CD4-positive, alpha-beta T cell treated with Interleukin-21 for 1 hour (primary cell): ENCODE measurements around the gene NUBP2.

Experiments used
- DNase-seq: peaks from one replicate; pipeline ENCODE4 v3.0.0-alpha.2; 2020

NUBP2 gene

DNA sequence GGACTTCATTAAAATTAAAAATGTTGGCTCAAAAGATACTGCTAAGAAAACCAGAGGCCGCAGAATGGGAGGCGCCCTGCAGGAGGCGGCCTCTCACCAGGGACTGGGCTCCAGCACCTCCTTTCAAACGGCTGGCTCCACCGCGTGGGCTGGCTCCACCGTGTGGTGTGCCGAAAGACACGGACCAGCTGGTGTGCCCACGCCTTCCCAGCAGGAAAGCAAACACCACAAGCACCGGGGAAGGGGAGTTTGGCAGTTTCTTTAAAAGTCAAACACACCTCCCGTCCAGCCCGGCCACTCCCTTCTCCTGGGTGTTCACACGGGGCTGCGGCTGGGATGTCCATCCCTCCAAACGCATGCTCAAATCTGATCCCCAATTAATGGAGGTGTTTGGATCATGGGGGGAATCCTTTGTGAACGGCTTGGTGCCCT, 30.0 kb downstream of the NUBP2 start:
- peak; percentile 37 for DNase-seq

DNA sequence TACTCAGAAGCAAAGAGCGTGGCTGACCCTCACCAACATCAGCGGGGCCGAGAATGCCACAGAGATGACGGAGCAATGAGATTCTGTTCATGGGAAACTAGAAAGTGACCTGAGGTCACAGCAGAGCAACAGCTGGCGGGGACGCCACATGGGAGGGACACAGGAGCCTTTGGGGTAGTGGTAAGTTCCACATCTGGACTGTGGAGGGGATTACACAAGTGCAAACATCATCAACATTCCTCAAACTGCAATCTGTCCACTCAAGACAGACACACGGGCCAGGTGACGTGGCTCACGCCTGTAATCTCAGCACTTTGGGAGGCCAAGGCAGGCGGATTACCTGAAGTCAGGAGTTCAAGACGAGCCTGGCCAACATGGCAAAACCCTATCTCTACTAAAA, 32.7 kb downstream of the NUBP2 start:
- DNase-seq, result no peak

DNA sequence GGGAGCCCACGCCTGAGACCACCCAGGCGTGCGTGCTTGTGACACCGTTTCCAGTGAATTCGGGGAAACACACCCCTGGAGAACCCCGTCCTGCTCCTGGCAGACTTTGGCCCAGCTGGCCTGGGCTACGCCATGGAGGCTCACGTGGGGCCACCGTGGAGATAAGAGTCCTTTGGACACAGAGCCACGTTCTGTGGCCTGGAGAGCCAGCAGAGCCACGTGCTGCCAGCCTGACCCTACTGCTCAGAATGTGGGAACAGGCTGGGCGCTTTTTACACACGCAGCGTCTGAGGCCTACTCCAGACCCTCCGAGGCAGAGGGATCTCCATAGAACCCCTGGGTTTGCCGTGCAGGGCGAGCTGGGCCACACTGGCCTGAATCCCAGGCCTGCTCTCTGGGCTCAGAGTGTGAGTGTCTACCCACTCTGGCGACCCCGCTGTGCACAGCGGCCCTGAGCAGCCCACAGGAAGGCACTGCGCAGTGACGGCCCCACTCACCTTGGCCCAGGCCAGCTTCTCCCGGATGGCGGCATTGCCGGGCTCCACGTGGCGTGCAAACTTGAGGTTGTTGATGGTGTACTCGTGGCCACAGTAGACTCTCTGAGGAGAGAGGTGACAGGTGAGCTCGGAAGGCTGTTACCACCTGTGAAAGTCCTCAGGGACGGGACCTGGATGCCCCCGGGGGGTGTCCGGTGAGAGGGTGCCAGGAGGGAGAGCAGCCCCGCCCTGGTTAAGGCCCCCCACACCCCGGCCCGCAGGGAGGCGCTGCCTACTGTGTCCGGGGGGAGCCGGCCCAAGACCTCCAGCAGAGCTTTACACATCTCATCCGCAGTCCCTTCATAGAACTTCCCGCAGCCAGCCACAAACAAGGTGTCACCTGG, 33.9 kb downstream of the NUBP2 start:
- no peak for DNase-seq

DNA sequence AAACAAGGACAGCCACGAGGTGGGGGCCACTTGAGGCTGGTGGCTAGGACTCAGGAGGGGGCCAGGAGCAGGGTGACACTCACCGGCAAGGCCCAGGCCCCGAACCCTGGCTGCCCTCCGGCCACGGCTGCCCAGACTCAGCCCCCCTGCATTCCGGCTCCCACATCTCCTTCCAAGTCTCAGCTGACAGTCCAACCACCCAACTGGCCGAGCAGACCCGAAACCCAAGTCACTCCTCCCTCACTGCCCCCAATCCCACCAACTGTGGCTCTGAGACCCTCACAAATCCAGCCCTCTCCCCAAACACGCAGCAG, 34.5 kb downstream of the NUBP2 start:
- DNase-seq, result no peak

DNA sequence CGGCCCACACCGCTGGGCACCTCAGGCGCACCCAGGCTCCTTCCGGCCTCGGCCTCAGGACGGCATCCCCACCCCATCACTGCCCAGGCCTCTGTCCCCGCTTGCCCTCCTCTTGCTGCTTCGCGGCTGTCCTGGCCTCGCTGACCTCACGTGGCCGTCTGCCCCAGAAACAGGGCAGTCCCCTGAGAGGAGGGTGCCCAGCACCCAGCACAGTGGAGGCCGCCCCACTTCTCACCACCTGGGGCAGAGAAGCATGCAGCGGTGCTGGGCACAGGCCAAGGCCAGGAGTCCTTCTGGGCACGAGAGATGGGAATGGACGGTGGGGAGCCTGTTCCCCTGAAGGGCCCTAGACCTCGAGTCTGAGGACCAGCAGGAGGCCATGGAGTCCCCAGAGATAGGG, 35.0 kb downstream of the NUBP2 start:
- no peak for DNase-seq

DNA sequence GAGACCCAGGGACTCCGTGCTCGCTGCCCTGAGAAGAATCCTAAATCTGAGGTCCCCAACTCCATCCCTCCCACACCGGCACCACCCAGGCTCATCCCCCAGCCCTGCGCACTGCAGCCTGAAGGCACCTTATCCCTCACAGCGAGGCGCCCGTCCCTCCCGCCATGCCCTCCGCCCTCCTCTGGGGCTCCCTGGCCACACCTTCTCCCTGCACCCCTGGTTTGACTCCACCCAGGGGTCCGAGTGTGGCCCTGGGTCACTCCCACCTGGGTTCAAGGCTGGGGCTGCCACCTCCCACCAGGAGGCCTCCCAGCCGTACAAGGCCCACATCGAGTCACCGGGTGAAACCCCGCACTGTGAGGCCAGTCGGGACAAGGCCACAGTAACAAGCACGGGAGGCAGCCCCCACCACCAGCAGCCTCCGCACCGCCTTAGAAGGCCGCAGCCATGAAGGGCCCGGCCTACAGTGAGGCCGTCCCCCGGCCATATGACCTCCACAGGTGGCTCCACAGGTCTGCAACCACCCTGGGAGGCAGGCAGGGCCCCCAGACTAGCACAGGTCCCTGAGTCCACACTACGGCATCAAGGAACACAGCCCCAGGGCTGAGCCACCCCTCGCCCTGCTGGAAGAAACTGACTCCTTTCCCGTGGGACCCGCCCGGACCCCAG, 35.6 kb downstream of the NUBP2 start:
- DNase-seq, result no peak

DNA sequence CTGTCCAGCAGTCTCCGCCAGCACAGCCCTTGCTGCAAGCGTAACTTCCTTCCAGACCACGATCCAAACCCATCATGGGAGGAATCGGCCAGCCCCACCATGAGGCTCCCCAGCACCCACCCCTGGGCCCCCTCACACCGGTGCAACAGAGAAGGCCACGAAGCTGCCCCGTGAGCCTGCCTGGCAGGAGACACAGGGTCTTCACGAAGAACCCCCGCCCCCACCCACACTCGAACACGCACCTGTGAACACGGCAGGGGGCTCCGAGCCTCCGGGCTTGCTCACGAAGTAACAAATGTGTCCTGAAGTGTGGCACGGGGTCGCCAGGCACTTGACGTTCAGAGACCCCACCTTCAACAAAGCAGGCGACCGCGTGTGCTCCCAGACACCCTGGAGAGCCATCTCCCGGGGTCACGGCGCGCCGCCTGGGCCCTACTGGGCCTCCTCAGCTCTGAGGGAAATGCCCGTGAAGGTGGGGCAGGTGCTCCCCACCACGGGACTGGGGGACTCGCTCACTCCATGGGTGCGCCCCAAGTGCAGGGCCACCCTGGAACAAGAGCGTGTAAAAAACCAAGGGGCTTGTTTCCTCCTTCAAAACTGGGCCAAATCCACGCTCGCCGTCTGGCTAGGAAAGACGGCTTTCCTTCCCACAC, 36.2 kb downstream of the NUBP2 start:
- no peak for DNase-seq

DNA sequence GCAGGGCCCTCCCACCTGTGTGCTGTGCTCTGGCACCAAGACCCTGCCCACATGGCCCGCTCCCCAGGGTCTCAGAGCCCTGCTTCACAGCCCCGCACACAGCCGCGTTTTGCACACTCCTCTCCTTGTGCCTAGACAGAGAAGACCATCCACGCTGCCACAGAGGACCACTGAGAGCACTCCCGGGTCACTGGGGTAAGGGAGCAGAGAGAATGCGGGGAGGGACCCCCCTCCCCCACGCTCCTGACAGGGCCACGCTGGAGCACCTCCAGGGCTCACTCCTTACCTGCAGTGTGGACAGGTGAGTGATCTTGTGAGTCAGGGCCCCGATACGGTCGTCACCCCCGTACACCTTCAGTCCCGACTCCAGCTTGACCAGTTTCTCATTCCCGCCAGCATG, 36.9 kb downstream of the NUBP2 start:
- DNase-seq, result no peak

DNA sequence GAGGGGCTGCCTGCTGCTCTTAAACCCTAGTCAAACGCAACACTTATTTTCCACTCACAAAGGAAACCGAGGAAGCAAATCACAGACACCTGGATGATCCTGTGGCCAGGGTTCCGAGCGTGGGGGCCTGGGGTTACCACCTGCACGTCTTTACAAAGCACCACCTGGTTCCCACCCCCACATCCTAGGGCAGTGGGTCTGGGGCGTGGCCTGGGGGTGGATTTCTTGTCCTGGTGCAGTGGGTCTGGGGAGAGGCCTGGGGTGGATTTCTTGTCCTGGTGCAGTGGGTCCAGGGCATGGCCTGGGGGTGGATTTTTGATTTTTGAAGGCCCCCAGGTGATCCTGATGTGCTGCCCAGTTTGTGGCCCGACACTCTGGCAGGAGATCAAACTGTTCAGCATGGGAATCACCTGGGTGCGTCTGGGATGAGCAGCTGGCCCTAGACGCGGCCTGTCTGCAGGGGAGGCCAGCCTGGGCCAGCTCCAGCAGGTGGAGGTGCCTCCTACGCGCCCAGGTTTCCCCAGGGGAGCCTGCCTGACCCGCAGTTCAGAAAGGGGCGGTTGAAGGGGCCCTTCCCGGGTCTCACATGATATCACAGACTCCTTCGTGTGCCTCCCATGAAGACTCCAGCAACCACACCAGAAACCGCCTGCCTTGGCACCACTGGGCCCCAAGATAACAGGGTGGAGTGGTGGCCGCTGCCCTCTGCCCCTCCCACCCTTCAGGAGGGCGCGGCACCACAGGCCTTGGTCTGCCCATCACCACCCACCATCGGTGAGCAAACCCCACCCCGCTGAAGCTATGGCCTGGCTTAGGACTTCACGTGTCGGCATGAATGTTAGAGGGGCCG, 37.6 kb downstream of the NUBP2 start:
- DNase-seq, result no peak

DNA sequence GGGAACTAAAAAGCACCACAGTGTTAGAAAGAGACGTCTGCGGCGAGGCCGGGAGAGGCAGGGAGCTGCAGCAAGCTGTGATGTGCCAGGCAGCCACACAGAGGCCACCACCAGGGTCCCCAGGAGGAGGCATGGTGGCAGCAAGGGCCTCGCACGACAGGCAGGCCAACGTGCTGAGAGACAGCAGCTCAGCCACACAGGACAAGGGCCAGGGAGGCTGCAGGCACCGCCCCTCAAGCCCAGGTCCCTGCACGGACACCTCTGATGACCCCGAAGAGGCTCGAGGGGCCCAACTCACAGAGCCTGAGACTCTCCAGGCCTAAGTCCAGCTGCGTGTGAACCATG, 38.2 kb downstream of the NUBP2 start:
- no peak for DNase-seq

DNA sequence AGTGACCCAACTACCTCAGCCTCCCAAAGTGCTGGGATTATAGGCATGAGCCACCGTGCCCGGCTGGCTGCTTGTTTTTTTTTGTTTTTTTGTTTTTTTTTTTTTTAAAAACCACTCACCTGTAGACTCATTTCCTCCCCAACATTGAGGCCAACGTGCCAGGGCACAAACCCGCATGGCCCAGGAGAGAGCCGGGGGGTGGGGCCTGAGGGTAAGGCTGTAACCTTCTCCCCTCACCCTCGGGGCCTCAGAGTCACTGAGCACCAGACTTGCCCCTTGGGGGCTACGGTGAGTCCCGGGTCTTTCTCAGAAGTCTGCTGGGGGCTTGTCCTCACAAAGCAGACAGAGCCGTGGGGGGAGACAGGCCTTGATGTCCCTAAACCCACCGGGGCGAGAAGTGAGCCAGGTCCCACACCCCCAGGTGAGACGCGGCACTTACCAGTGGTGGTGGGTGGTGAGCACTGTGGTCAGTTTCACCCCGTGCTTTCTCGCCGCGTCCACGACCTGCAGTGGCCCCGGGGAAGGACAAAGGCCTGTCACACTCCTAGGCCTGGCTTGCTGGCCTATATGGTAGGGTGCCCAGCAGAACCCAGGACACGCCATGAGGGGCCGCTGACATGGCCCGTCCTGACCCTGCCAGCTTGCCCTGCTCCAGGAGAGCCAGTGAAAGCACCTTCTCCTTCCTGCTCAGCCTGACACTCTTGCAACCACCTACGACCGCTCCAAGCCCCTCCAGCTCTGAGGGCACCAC, 39.3 kb downstream of the NUBP2 start:
- no peak for DNase-seq

DNA sequence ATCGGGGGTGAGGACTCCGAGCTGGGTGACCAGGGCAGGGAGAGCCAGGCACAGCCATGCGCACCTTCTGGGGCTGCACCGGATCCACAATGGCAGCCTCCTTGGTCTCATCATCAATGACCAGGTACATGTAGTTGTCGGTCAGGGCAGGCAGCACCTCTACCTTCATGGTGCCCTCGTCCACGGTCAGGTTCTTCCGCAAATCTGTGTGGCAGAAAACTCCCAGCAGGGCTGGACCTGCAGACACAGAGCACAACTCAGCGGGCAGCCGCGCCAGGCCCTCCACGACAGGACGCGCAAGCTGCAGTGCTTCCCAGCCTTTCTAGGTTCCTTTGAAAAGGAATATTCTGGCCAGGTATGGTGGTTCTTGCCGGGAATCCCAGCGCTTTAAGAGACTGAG, 40.0 kb downstream of the NUBP2 start:
- DNase-seq, result no peak

DNA sequence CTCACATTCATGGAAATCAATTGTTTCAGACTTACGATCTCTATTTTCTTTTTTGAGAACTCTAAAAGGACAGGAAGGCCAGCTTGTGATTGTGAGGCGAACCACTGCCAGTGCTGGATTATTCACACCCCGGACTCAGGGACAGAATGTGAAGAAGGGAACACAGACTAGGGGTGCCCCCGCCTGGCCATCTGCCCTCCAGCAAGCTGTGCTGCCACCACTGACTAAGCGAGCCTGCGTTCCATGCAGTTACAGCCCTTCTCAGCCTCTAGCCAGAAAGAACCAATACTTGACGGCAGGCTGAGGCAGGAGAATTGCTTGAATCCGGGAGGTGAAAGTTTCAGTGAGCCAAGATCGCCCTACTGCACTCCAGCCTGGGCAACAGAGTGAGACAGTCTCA, 41.1 kb downstream of the NUBP2 start:
- DNase-seq, result no peak

DNA sequence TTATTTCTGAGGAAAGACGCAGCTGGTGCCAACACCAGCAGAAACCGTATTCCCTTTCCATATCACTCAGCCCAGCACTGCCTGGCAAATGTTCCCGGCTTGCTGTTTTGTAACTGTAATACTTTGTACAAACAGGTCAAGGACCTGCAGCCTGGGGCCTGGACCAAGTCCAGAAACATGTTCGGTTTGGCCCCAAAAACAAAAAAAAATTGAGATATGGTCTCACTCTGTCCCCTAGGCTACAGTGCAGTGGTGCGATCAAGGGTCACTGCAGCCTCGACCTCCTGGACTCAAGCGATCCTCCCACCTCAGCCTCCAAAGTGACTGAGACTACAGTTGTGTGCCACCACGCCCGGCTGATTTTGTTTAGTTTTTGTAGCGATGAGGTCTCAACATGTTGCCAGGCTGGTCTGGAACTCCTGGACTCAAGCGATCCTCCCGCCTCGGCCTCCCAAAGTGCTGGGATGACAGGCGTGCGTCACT, 42.7 kb downstream of the NUBP2 start:
- DNase-seq, result no peak

DNA sequence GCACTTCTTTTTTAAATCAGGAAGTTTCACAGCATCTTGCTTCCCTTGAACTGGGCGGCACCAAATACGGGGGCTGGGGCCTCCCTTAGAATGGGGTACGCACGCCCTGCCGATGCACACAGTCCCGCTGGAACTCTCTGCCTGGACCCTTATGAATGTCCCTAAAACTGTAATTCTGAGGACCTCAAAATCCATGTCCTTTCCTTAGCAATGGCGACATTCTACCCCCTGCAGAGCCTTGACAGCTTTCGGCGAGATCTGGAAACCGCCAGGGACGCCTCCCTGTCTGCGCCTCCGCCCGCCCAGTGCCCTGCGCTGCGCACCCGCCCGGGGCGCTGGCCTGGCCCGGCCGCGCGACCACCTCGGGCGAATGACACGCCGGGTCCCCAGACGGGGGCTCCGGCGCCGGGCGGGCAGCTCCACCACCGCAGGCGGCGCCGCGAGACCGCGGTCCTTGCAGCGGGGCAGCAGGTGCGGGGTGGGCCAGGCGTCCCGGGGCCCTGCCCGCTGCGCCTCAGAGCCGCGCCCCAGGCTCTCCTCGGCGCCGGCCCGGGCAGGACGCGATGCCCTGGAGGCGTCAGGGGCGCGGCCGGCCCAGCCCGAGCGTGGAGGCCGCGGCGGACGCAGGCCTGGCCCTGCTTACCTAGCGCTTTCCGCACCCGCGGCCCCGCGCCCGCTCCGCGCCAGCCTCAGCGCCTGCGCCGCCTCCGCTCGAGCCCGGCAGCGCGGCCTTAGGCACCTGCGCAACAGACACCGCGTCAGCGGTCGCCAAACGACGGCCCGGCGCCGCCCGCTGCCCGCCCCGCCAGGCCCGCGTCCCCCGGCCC, 43.3 kb downstream of the NUBP2 start:
- peak; percentile 75 for DNase-seq

DNA sequence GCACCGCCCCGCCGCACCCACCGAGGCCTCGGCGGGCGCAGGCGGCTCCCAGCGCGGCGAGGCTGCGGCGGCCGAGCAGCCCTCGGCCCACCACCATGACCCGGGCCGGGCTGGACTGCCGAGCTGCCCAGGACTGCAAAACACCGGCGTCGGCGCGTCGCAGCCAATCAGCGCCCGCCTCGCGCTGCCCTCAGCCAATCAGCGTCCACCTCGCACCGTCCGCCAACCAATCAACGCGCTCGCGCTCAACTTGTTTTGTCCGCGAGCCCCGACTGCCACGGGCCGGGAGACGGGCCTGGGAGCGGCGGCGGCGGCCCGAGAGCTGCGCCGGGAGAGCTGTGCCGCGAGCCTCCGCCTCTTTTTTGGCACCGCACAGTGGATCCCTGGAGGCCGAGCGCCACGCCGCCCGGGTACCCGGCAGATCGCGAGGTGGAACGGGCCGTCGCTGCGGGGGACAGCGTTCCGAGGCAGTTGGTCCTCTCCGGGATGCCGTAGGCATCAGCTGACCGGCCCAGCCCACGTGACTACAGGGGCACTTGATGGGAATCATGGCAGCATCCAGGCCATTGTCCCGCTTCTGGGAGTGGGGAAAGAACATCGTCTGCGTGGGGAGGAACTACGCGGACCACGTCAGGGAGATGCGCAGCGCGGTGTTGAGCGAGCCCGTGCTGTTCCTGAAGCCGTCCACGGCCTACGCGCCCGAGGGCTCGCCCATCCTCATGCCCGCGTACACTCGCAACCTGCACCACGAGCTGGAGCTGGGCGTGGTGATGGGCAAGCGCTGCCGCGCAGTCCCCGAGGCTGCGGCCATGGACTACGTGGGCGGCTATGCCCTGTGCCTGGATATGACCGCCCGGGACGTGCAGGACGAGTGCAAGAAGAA, 44.2 kb downstream of the NUBP2 start, which contains the start of the genes FAHD1 and HAGH:
Gene FAHD1 (plus strand): TSS at position 516 of the 883 bp plus-strand sequence. CDS start 33 bp downstream, at position 549.
Gene HAGH (minus strand): TSS at position 135 of the 883 bp plus-strand sequence. CDS start 38 bp downstream, at position 97.
- DNase-seq, result peak; percentile 93

DNA sequence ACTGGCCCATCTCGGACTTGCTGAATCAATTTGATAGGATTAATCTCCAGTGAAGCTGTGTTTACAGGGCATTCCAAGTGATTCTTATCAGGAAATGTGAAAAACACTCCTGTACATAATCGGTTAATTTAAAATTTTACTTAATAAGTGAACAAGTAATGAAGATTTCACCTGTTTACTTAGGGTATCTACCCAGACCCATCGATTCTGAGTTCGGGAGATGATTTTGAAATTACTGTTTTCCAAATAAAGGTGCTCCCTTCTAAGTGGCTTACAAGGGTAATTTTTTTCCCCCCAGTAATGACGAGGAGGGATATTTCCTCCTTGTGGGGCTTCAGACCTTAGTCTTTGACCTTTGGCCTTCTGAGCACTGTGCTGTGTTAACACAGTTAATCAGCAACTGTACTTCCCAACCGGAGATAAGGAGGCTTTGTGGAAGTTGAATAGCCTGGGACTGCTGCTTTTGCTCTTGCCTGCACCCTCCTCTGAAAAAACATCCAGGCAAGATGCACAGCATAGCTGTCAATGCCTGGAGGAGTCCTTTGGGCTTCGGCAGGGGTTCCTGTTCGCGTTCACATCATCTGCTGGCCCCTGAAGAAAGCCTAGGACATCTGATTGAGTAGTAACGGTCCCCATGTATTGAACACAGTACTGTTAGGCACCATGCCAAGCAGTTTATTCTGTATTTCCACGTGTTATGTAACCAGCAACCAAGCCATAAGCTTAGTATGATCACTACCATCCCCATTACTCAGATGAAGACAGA, 46.1 kb downstream of the NUBP2 start:
- no peak for DNase-seq

DNA sequence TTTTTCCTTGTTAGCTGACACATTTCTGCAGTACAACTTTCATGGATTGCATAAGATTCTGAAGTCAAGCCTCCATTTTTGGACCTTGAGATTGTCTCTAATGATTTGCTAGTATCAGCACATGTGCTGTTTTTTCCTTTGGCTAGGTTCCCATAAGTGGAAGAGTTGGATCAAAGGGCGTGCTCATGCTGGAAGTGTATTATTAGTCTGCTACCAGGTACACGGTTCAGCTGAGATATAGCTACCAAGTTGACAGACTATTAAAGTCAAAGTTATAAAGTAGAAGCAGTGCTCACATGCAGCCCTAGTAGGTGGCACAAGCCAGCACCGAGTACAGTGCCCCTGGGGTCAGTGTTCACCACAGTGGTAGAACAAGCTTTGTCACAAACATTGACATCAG, 47.5 kb downstream of the NUBP2 start:
- DNase-seq, result no peak
